Skin of body (tissue), 2 donors: Measurements from ENCODE around the gene SLC15A2. TPM values are rescaled to one million over a fixed set of nuclear protein-coding genes. Genes with fewer than 3 reads are reported as not detected.
"Not testable (repeated sequence)": the region's sequence is repeated elsewhere in the genome, so short reads cannot be mapped to it uniquely, and the experiment has no call there.

ENCODE experiments used
- DNase-seq: peaks from one replicate; lab custom pipeline; 2025; lab: John Stamatoyannopoulos, UW
- total RNA-seq: library from RNA; depleted of rRNA; stranded (reverse); fragments of >200 nt; gene quantifications from one replicate; pipeline ENCODE4 v1.2.3, GENCODE V29; 2014

SLC15A2 gene
- total RNA-seq, 1 donor from 2014 or later = 7.7 TPM

DNA sequence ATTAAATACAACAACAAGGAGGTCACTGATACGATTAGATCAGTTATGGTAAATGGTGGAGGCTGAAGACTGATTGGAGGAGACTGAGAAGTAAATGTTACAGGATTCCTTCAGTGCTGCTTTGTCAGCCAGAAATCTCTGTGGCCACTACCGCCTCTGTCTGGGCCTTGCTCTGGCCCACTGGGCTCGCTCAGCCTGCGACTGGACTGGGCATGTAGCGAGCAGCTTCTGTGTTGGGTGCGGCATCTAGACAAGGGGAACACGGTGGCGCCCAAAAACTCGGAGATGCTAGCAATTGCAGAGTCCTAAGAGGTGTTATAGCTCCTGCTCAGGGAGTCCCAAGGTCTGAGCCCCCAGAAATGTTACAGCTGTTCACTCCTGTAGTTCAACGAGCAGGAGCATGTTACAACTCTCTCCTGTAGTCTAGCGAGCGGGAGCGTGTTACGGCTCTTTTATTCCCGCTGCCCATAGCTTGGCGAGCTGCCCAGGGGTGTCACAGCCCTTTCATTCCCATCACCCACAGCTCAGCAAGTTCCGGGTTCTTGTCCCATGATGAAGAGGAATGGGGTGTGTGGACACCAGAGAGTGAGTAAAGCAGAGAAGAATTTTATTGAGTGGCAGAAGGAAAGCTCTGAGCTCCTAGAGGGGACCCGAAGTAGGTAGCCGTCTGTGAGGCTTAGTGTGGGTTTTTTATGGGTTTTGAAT lies 24.7 kb downstream of the SLC15A2 start:
- no peak for DNase-seq

DNA sequence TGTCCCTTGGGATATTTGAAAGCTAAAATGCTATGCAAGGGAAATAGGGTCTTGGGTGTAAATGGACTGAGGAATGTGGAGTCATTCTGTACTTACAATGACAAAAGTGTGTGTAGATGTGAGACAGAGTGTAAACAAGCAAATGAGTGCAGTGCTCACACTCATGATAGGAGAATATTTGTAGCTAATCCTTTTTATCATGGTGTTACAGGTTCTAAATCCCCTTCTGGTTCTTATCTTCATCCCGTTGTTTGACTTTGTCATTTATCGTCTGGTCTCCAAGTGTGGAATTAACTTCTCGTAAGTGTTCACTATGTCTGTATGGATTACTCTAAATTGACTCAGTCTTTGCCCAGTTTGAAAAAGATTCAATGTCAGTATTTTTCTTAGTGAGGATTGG lies 30.5 kb downstream of the SLC15A2 start:
- no peak for DNase-seq

DNA sequence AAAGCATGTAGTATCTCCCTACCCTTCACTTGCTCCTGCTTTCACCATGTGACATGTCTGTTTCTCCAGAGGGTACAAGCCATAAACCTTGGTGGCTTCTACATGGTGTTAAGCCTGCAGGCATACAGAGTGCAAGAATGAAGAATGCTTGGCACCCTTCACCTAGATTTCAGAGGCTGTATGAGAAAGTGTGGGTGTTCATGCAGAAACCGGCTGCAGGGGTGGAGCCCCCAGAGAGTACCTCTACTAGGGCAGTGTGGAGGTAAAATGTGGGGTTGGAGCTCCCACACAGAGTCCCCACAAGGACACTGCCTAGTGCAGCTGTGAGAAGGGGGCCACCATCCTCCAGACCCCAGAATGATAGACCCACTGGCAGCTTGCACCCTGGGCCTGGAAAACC lies 32.2 kb downstream of the SLC15A2 start:
- no peak for DNase-seq

DNA sequence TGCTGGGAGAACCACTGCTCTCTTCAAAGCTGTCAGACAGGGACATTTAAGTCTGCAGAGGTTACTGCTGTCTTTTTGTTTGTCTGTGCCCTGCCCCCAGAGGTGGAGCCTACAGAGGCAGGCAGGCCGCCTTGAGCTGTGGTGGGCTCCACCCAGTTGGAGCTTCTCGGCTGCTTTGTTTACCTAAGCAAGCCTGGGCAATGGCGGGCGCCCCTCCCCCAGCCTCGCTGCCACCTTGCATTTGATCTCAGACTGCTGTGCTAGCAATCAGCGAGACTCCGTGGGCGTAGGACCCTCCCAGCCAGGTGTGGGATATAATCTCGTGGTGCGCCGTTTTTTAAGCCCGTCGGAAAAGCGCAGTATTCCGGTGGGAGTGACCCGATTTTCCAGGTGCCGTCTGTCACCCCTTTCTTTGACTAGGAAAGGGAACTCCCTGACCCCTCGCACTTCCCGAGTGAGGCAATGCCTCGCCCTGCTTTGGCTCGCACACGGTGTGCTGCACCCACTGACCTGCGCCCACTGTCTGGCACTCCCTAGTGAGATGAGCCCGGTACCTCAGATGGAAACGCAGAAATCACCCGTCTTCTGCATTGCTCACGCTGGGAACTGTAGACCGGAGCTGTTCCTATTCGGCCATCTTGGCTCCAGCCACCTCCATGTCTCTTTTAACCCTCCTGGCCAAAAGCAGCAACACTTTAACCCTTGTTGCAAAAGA lies 44.1 kb downstream of the SLC15A2 start:
- not testable (repeated sequence) for DNase-seq

DNA sequence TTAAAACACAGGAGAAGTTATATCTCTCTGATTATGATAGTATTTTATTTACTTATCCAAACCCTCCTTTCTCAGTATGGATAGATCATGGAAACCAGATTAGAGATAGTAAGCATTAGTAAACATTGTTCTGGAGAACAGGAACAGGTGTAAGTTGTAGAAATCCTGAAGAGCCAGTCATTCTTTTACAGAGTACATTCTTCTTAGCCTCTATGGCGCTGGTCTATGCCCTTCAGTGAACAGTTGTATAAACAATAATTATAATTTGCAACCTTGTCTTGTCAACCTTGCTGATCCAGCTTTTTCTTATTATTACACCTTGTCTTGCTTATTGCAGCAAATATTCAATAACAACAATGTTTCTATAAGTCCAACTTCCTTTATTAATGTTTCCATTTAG lies 47.4 kb downstream of the SLC15A2 start:
- no peak for DNase-seq

DNA sequence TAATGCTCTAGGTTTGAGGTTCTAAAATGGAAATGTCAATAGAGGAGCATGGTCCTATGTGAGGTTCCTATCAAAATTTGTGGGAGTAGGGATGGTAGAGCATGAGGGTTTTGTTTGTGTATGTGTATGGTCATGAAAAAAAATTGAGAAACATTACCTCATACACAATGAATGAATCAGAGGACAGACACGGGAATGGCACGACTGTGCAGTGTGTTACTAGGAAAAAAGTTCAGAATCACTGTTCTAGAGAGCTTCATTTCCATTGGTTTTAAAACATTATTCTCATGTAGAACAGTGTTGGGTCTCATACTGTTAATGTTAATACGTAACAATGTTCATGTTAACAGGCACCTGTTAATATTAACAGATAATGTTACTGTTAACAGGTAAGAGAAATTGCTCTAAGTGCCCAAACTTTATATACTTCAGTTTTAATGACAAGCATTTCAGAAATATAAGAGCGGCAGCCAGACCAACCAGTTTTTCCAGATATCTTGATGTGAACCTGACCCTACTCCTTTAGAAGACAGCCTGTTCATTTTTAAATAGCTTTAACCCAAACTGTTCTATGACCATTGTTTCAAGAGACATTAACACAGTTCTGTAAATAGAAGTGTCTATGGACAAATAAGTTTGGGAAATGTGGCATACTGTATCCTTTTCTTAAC lies 48.0 kb downstream of the SLC15A2 start:
- DNase-seq = no peak

DNA sequence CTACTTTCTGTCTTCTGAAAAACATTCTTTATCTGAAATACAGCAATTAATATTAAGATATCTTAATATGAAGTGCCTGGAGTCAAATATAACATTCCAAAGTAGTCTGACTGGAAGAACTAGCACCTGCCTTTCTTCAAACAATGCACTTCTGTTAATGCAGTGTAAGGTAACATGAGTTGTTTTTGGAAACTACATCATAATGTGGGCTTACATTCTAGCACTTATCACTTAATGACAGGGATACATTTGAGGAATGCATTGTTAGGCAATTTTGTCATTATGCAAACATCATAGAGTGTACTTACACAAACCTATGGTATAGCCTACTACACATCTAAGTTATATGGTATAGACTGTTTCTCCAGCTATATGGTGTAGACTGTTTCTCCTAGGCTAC lies 49.2 kb downstream of the SLC15A2 start:
- DNase-seq = no peak

DNA sequence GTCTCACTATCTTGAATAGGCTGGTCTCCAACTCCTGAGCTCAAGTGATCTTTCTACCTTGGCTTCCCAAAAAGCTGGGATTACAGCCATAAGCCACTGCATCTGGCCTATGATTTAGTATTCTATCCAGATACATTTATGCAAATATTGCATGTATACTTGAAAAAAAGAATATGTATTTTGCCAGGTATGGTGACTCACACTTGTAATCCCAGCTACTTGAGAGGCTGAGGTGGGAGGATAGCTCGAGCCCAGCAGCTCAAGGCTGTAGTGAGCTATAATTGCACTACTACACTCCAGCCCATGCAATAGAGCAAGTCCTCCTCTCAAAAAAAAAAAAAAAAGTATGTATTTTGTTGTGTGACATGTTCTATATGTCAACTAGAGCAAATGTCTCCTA lies 54.4 kb downstream of the SLC15A2 start:
- DNase-seq = no peak

GRCh38 chr3:121951291-121951919 lies 57.2 kb downstream of the SLC15A2 start:
- DNase-seq = no peak

DNA sequence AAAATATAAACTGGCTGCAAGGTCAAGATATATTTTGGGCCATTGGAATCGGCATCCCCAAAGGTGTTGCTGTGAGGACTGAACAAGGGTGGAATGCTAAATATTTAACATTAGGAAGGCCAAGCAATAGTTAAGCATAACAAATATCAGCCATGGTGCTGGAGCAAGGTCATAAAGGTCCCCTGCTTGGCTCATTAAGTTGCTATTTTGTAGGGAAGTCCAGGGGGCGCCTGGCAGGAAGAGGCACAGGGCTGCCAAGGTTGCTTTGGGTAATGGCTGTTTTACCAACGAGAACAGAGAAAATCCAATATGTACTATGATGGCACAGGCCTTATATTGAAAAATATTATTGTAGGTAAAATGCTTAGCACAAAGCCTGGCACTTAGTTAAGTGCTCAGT lies 62.2 kb downstream of the SLC15A2 start:
- DNase-seq = no peak

DNA sequence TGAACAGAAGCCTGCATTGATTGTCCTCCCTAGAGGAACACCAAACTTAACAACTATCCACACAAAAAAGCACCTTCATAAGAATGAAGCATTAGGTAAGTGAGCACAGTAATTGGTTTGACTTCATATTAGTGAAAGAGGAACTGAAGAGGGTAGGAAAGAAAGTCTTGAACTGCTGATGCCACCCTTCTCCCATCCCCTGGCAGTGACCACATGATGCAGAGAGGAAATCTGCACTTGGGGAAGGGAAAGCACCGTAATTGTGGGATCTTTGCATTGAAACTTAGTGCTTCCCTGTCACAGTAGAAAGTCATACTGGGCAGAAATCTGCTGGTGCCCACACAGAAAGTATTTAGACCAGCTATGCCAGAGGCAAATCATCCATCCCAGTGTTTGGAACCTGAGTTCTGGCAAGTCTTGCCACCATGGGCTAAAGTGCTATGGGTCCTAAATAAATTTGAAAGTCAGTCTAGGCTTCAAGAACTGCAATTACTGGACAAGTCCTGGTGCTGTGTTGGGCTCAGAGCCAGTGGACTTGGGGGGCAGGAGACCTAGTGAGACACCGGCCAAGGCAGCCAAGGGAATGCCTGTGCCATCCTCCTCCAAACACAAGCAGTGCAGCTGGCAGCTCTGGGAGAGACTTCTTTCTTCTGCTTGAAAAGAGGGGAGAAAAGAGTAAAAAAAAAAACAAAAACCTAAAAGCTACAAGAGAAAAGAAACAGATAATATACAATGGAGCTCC lies 63.6 kb downstream of the SLC15A2 start:
- no peak for DNase-seq

GRCh38 chr3:121958801-121959200 lies 64.6 kb downstream of the SLC15A2 start:
- no peak for DNase-seq

GRCh38 chr3:121961283-121961682 lies 67.1 kb downstream of the SLC15A2 start:
- no peak for DNase-seq

DNA sequence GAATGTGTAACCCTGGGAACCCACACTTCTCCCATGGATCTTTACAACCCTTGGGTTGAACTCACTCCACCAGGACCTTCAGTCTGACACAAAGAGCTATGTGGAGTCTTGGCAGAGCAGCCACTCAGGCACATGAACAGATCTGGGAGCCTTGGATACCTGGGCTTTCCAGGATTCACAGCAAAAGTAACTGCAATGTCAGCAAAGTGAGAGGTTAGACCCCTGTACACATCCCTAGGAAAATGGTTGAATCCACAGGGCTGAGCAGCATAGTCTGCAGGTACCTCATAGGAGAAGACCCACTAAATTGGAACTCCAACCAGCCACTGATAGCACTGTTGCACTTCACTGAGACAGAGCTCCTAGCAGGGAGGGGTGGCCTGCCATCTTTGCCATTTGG lies 68.2 kb downstream of the SLC15A2 start:
- no peak for DNase-seq

GRCh38 chr3:121963608-121964007 lies 69.4 kb downstream of the SLC15A2 start:
- DNase-seq = no peak

- DNase-seq = no peak
Measured at GRCh38 chr3:121969631-121970030, 75.4 kb downstream of the SLC15A2 start.

DNA sequence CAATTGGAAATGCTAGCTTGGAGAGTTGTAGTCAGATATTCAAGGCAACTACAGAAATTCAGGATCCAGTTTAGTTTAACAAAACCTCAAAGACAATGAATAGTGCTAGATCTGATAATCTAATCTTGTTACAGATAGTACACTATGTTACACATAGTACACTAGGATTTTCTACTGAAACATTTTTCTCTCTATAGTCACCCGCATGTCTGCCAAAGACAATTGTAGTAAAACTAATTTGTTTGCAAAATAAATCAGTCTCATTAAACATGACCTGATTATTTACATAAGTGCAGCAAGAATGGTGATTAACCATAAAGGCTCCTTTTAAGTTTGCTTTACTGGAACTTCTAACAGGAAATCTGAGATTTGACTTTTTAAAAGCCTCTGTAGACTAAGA lies 75.8 kb downstream of the SLC15A2 start:
- DNase-seq = no peak

GRCh38 chr3:121974601-121975111 lies 80.5 kb downstream of the SLC15A2 start:
- DNase-seq = no peak

- DNase-seq = no peak
Measured at GRCh38 chr3:121975702-121976302, 81.6 kb downstream of the SLC15A2 start.

- DNase-seq = no peak
Measured at GRCh38 chr3:121976727-121977126, 82.5 kb downstream of the SLC15A2 start.

- DNase-seq = no peak
Measured at GRCh38 chr3:121979246-121979645, 85.0 kb downstream of the SLC15A2 start.
